ENCODE data around the gene LY6G6D.

The LY6G6D gene, protein sequence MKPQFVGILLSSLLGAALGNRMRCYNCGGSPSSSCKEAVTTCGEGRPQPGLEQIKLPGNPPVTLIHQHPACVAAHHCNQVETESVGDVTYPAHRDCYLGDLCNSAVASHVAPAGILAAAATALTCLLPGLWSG

DNA sequence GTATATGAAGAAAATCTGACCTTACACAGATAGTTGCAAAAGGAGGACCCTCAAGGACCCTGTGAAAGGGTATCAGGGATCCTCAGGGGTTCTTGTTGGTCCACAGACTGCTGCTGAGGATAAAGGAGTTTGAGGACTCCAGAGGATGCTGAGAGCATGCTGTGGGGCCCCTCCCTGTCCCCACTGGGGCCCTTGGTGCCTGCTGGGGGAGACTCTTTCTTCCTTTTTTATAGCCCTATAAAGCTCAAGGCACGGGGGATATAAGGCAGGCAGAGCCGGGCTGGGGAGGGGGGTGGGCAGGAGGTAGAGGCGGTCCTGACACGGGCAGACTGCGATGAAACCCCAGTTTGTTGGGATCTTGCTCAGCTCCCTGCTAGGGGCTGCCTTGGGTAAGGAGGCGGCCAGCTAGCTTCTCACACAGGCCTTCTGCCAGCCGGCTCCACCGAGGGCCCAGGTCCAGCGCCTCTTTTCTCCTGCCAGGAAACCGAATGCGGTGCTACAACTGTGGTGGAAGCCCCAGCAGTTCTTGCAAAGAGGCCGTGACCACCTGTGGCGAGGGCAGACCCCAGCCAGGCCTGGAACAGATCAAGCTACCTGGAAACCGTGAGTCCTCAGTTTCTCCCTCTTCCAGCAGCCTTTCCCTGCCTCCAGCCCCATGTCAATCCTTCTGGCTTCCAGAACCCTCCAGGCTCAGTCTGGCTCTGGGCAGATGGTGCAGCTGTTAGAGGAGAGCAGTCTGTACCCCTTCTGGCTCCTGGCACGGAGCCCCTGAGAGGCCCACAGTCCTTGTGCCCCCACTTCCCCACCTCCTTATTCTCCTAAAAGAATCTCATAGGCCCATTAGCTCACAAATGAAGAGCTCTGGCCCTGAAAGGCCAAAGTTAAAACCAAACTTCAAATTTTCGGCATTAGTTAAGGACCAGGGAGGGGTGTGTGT, at the start of gene LY6G6D:
Gene LY6G6D (plus strand): TSS at position 327 of the 937 bp plus-strand sequence. CDS start 8 bp downstream, at position 335.
- DNase-seq = no peak

DNA sequence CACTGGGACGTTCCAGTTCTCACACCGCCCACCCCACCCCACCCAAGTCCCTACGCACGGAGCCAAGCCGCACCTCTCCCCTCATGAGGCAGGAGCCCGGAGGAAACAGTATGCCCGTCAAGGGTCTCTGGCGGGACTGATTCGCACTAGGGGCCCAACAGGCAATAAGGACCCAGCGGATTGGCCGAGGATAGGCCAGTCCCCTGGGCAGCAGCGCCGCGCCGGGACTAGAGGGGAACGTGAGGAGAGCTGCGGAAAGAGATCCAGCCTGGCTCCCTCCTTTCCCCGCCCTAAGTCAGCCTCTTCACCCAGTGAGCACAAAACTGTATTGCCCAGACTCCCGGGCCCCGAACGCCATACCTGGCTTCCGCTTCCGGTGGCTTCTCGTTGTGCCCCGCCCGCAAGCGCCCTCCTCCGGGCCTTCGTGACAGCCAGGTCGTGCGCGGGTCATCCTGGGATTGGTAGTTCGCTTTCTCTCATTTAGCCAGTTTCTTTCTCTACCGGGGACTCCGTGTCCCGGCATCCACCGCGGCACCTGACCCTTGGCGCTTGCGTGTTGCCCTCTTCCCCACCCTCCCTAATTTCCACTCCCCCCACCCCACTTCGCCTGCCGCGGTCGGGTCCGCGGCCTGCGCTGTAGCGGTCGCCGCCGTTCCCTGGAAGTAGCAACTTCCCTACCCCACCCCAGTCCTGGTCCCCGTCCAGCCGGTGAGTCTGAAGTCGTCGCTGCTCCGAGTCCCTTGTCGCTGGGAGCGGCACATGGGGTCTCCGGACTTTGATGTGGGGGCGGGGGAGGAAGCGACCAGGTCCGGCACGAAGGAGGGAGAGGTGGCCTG, 49.4 kb upstream of the LY6G6D start, which contains the start of gene CSNK2B:
Gene CSNK2B (plus strand): TSS at position 580 of the 836 bp plus-strand sequence. CDS start 752 bp downstream, outside the sequence.
- peak; percentile 98 for DNase-seq

DNA sequence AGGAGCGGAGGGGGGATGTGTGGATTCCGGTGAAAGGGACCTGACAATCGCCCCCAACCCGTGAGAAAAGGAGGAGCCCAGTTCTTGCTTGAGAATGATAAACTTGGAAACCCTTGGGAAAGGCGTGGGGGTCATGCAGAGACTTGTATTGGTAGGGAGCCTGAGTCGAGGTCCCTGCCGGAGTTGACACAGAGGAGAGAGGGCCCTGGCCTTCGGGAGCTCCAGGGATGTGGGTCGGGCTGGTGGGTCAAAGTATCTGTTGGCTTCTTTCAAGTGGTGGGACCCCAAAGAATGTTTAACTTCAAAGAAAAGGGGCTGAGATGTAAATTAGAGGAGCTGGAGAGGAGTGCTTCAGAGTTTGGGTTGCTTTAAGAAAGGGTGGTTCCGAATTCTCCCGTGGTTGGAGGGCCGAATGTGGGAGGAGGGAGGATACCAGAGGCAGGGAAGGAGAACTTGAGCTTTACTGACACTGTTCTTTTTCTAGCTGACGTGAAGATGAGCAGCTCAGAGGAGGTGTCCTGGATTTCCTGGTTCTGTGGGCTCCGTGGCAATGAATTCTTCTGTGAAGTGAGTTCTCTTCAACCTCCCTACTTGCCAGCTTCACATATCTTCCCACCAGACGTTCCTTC, 48.7 kb upstream of the LY6G6D start:
- DNase-seq = no peak

DNA sequence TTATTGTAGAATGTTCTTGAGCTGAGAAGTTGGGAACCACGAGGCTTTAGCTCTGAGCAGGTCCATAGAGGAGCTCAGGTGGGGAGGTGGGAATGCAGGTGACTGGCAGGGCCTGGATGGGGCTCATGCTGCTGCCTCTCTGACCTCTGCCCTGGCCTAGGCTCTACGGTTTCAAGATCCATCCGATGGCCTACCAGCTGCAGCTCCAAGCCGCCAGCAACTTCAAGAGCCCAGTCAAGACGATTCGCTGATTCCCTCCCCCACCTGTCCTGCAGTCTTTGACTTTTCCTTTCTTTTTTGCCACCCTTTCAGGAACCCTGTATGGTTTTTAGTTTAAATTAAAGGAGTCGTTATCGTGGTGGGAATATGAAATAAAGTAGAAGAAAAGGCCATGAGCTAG, 45.5 kb upstream of the LY6G6D start, which contains the start of gene LY6G5B:
Gene LY6G5B (plus strand): TSS at position 301 of the 400 bp plus-strand sequence. CDS start 975 bp downstream, outside the sequence.
- DNase-seq = no peak

DNA sequence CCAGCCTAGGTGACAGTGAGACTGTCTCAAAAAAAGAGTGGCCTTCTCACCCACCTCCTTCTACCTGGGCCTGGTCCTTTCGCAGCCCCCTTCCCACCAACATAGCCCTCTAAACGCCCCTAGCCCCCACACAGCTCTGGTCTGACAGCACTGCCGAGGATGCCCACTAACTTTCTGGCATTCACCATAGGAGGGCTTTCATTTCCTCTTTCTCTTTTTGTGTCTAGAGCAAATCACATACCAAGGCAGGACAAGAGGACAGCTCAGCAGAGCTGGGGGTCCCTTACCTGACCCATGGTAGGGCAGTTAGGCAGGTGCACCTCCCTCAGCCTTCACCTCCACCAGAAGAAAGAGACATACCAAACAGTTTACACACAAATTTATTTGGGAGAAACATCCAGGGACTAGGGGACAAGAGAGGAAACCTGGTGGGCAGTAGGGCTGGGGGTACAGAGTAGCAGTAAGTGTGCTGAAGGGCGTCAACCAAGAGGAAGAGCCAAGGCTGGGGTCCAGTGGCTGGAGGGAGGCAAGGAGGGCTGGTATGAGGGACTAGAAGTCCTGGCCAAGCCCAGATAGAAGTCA, 38.7 kb upstream of the LY6G6D start:
- DNase-seq = no peak

DNA sequence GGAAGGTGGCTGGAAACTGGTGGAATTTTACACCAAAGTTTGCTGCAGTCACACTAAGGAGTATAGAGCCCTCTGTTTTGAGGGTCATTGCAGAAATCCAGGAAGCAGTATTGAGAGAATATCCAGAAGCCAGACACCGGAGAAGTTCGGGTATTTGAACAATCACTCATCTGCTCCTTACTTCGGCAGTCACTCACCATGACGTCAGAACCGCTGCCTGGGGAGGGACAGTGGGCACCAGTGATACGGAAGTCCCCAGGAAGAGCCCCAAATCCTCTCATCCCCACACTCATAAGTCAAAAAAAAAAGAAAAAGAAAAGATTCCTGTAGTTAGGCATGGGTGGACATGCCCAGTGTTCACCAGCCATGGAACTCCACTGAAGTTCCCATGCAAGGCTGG, 38.2 kb upstream of the LY6G6D start:
- no peak for DNase-seq

DNA sequence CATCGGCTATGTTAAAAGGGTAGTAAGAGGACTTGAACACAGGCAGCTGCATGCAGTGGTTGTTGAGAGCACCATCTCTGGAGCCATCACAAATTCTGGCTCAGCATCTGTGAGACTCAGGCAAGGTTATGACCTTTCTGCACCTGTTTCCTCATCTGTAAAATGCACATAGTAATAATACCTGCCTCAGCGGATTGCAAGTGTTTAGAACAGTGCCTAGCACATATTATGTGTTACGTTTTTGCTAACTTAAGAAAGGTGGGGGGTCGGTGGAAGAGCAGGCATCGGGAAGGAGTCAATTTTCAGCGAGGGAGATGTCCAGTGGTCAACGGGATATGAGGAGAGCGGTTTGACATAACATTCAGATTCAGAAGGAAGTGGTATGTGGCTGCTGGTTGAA, 37.2 kb upstream of the LY6G6D start:
- DNase-seq = no peak

DNA sequence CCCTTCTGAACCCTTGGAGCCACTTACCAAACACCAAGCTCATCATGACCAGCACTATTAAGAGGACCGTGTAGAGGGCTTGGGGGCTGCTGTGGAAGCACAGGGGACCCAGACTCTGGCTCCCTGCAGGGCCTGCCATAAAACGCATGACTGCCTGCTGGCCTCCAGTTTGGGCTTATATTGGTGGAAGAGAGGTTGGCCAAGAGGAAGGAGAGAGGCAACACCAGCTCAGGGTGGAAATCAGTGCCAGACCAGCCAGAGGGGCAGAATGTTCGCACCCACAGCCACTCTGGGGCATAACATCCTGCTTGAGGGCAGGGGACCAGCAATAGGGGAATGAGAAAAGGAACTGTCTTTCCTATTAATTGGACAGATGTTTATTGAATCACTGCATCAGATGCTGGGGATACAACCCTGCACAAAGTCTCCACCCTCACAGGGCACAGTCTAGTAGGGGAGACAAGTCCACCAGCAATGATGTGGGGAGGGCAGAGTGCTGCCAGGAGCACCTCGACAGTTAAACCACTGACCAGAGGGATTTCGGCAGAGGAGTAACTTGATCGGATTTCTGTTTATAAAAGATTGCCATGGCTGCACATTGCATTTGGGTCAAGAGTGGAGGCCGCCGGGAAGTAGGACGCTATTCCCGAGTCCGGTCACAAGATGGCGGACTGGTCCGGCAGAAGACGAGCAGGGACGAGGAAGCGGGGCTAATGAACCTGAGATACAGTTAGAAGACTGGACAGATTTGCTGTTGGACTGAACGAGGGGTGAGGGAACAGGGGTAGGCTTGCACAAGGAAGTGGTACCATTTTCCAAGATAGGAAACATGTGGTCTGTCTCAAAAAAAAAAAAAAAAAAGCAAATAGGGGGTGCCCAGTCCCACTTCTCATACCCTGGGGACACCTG, 34.7 kb upstream of the LY6G6D start, which contains the start of gene LY6G5C:
Gene LY6G5C (minus strand): TSS at position 842 of the 909 bp plus-strand sequence. CDS start 694 bp downstream, at position 148.
- peak; percentile 41 to 53 for DNase-seq

DNA sequence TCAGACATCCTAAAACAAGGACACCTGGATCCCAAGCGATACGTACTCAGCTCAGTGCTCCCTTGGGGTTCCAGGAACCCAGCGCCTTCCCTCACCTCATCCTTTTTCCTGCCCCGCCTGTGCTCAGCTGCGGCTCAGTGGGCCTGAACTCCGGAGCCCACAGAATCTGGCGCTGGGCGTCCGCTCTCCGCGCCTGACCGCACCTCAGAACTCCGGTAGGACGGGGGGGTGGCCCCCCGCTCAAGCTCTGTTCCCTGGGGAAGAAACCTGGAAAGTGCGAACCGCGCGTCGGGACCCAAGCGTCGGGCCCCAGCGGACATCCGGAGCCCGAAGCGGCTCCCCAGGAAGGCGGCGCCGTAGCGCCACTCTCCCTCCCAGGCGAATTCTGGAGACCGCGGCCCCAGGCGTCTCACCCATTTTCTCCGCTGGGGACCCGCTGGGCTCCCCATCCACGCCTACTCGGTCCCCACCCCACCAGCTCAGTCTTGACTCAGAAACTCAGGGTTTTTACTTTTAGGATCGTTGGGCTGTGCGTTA, 33.9 kb upstream of the LY6G6D start:
- peak; percentile 23 to 32 for DNase-seq

DNA sequence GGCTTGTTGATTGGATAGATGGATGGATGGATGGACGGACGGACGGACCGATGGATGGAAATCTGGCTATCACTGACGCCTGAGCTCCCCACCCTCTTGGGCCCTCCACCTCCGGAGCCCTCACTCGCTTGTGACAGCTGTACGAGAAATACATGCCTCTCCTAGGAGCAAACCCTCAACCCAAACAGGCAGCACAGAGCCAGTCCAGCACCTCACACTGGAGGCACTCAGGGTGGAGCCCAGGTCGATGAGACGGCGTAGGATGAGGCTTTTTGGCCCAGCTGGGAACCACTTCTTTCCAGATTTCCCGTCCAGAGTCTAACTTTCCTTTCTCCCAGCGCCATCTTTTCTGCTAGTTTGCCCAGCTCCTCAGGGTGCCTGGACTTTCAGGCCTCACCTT, 31.6 kb upstream of the LY6G6D start:
- no peak for DNase-seq

DNA sequence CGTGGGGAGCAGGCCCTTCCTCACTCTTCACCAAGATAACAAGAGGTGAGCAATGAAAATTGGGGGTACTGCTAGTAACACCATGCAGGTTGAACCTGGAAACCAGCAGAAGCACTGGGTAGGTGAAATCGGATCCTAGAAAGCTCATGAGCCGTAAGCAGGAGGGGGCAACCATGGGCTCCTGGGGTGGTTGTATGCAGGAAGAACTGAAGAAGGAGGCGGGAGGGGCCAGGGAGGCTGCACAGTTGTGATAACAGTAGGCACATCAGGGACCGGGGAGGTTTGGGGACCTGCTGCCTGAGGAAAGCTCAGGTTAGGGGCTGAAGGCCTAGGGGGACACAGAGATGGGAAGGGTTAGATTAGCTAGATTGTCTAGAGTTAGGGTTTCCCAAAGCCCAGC, 28.7 kb upstream of the LY6G6D start:
- no peak for DNase-seq

DNA sequence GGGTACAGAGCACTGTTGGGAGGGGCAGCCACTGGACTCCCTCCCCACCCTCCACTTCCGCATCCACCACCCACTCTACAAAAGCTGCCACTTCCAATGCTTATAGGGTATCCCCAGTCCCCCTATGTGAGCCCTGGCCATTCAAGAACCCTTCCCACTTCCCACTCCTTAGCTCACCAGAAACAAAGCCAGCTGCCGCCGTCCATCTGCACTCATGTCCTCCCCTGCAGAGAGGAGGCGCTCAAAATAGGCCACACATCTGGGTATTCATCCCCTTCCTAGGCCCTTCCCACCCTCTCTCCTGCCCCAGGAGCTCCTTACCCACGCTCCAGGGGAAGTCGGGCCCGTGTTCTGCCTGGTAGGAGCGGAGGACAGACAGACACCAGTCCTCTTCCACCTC, 27.8 kb upstream of the LY6G6D start:
- DNase-seq = no peak

DNA sequence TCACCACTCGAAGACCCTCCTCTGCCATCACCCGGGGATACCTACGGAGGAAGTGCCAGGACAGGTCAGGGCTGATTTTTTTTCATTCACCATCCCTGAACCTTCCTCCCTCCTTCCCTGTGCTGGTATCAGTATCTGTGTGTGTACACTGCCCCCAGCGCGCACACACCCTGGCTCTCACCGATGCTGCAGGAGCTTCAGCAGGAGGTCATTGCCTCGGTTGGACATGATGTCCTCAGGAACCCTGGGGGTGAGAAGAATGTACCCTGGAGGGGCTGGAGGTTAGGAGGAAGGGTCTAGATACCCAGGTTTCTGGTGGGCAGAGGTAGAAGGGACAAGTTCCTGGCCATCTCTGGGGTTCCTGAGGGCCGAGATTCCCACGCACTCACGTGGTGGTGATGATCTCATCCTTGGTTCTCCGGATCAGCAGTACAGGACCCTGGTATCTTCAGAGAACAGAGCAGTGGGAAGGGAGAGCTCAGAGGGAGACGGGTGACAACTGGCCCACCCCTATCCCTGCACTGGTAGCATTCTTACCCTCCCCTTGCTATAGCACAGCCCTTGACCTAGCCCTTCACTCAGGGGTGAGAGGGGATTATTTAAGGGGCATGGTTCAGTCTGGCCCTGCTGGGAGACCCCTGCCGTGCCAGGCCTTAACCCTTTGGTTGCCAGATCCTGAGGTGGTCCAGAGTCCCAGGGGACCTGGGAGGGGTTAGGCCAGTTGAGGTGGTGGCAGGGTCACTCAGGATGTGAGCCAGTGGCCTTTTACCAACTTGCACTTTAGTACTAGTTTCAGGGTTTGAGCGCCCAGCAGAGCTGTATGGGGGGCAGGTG, 27.1 kb upstream of the LY6G6D start:
- DNase-seq = no peak

DNA sequence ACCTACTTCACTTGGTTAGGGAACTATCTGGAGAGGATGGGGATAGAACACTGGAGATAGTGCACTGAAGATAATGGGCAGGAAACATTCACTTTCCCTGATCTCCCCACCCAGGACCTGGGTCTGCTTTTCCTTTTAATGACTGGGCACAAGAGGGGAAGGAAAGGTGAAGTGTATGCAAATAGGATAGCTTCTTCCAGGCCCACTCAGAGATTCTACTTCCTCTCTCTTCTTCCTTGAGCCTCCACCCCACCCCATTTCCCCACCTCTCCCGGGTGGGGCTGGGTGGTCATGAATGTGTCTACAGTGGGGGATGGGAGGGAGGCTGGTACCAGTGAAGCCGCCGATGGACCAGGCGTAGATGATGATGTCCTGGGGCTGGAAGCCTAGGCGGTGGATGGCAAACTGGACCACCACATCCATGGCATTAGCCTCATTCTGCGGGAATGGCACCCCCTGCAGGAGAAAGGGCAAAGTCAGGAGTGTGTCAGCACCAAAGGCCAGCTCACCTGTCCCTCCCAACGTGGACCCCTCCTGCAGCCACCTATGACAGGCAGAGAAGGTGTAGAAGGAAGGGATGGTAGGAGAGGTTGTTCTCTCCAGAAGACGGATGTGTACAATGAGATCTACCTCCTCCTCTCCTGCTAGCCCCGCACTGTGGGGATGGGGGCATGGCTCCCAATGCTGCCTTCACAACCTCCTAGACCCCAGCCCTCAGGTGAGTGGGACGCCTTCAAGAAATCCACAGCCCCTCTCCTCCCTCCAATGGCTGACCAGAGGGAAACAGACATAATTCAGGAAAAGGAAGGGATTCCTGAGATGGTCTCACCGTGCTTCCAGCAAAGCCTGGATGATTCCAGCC, 25.7 kb upstream of the LY6G6D start:
- DNase-seq = no peak

DNA sequence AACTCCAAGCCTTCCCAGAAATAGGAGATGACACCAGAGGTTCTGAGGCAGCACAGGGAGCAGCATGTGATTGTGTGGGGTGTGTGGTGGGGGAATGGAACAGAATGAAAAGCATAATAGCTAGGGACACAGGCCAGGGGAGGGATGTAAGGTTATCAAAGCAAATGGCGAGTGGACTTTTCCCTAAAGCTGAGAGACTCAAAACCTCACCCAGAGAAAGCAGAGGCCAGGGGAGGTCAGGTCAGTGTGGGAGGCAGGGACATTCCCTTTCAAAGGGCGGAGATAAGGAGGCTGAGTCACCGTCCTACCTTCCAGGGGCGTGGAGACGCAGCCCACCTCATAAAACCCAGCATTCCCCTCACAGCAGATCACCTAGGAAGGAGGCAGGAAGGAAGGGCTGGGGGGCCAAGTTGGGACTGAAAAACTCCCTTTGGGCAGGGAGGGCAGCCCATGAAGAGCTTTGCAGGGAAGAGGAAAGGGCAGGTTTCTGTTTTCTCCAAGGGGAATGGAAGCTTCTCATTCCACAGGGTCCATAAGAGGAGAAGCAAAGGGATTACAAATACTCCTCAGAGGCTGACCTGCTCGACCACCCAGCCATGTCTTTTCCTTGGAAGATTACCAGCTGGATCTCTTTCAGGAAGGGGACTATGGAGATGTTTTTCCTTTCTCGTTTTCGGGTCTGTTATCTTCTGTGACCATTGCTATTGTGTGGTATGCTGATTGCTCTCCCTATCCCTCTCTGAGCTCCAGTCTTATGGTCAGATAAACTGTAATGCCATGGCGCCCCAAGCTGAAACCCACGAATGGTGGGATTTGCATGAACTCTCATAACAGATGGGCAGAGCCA, 24.7 kb upstream of the LY6G6D start:
- no peak for DNase-seq

DNA sequence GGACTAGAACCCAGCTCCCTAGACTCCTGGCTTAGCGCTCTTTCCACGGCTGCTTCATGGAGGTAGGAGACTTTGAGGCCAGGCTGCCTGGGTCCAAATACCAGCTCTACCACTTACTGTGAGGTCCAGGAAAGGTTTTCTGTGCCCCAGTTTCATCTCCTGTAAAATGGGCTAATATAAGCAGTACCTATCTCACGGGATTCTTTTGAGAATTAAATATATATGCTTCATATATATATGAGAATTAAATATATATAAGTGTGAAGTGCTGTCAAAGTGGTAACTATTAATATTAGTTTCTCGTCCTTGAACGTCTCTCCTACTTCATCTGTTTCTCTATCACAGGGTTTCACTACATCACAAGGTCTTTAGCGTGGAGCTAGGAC, 24.1 kb upstream of the LY6G6D start:
- no peak for DNase-seq

DNA sequence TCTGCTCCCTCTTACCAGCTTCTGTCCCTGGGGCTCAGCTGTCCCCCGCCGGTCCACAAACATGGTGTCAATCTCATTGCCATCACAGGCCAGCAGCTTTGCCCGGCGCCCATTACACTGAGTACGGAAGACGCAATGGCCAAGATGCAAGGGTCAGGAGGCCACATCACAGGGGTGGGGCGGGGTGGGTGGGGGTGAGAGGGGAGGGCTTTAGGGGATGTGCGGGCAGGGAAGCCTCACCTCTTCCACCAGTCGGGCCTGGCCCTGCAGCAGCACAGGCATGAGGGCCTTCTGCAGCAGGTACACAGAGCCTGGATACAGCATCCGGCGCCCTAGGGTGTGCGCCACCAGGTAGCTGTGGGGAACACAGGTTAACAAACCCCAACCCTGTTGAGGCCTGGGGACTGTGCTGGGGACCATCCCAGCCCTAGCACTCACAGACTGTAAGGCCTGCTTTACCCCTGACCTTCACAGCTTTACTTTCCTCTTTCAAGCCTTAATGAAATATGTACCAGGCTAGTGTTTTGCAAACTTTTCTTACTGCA, 23.5 kb upstream of the LY6G6D start:
- DNase-seq = no peak

DNA sequence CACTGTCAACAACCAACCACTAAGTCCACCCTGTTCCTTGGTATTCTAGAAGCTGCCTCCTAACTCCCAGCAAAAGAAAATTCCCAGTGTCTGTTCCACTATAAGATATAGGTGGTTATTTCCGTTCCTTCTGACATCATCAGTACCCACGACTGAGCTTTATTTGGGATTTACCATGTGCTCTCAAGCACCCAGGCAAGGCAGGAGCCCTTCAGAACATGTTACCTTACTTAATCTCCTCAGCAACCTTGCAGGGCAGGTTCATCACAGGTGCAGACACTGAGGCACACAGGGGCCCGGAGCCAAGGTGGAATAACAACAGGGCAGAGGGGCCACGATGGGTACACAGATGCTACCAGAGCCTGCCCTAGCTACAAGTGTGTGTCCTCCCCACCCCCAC, 22.8 kb upstream of the LY6G6D start:
- DNase-seq = no peak

Data from activated CD4-positive, alpha-beta T cell treated with anti-CD3 and anti-CD28 coated beads, Interleukin-2, amount 50 U/mL, for 4 hours (primary cell).